RWPE1 (cell line): ENCODE measurements around the gene MRC2.

Experiments used
- CTCF ChIA-PET: fragments of 350-600 bp; sonication (Branson Sonifier 250); formaldehyde crosslinking; extraction: SDS; loops from one replicate; lab custom pipeline; 2021; lab: Yijun Ruan, JAX
- POLR2A ChIA-PET: fragments of 400-600 bp; formaldehyde crosslinking; extraction: SDS; loops from one replicate; lab custom pipeline; 2020; ENCODE audit warnings: antibody characterized with exemption; ENCODE audit not compliant: low non-redundant PET; lab: Yijun Ruan, JAX
- DNase-seq: peaks from one replicate; pipeline ENCODE4 v3.0.0; 2012; ENCODE audit warnings: low spot score
- H3K27ac ChIP-seq: fragments of 450-650 bp; 2 replicates; pipeline ENCODE4 v1.5.1; 2017
- CTCF ChIP-seq: fragments of 450-650 bp; conservative IDR thresholded peaks from 2 replicates; pipeline ENCODE4 v1.5.1; 2017; ENCODE audit warnings: low read depth, mild to moderate bottlenecking

Gene MRC2

GRCh38 chr17:62681061-62681938 is 53.8 kb downstream of the MRC2 start:
- DNase-seq, result no peak
- ChIA-PET POLR2A (no interaction called here), CTCF (interaction anchor here (0.6 kb wide), 1 partner anchor 310 kb away, joined by 3 read pairs; no protein-coding TSS in a partner anchor)
- H3K27ac ChIP-seq, result peak overlapping the region; percentile 44
- no peak for TF ChIP-seq CTCF

GRCh38 chr17:62681939-62682381 is 54.5 kb downstream of the MRC2 start:
- H3K27ac ChIP-seq, result peak overlapping the region; percentile 44
- no peak for DNase-seq
- TF ChIP-seq CTCF, result no peak
- ChIA-PET POLR2A (no interaction called here), CTCF (interaction anchor here (0.6 kb wide), 1 partner anchor 309 kb away, joined by 3 read pairs; no protein-coding TSS in a partner anchor)

GRCh38 chr17:62684179-62684578 is 56.7 kb downstream of the MRC2 start:
- DNase-seq, result no peak
- ChIA-PET POLR2A (no interaction called here), CTCF (no interaction called here)
- no peak for TF ChIP-seq CTCF
- no peak overlapping the region for H3K27ac ChIP-seq

- ChIA-PET CTCF (no interaction called here), POLR2A (no interaction called here)
- H3K27ac ChIP-seq, result no peak overlapping the region
- no peak for DNase-seq
- no peak for TF ChIP-seq CTCF
These were observed 60.5 kb downstream of the MRC2 start for GRCh38 chr17:62687997-62688396.

- no peak for DNase-seq
- no peak for TF ChIP-seq CTCF
- ChIA-PET CTCF (no interaction called here), POLR2A (no interaction called here)
- H3K27ac ChIP-seq, result no peak overlapping the region
These were observed 61.1 kb downstream of the MRC2 start for GRCh38 chr17:62688398-62689160.

GRCh38 chr17:62689441-62690167 is 62.1 kb downstream of the MRC2 start:
- no peak for TF ChIP-seq CTCF
- ChIA-PET POLR2A (no interaction called here), CTCF (no interaction called here)
- no peak for DNase-seq
- H3K27ac ChIP-seq, result 0 out of 2 replicates have a peak overlapping the region, but pooled peaks have one; percentile 0
